T-helper 1 cell (primary cell): ENCODE results near the gene USHBP1.
"Not testable (repeated sequence)": the region's sequence is repeated elsewhere in the genome, so short reads cannot be mapped to it uniquely, and the experiment has no call there.

Source experiments
- DNase-seq, 5 donors: peaks; one replicate each; pipeline ENCODE4 v3.0.0-alpha.2; 2012 to 2020
- total RNA-seq, 4 donors: gene quantifications; one replicate each; lab custom pipeline; 2026; lab: John Stamatoyannopoulos, UW

The USHBP1 gene
- total RNA-seq = 0 to 1.1 (median 0.19) reads per million in 4 donors

- DNase-seq = no peak
Measured at GRCh38 chr19:17264641-17264979, at the start of gene USHBP1. USHBP1 (minus strand) TSS chr19:17264745; CDS start chr19:17264299, 446 bp downstream.

- no peak for DNase-seq
Measured at GRCh38 chr19:17314007-17314593, 49.6 kb upstream of the USHBP1 start.

GRCh38 chr19:17312189-17313113 lies 47.9 kb upstream of the USHBP1 start:
- DNase-seq = no peak

GRCh38 chr19:17311455-17312188 lies 47.1 kb upstream of the USHBP1 start:
- DNase-seq = no peak

DNA sequence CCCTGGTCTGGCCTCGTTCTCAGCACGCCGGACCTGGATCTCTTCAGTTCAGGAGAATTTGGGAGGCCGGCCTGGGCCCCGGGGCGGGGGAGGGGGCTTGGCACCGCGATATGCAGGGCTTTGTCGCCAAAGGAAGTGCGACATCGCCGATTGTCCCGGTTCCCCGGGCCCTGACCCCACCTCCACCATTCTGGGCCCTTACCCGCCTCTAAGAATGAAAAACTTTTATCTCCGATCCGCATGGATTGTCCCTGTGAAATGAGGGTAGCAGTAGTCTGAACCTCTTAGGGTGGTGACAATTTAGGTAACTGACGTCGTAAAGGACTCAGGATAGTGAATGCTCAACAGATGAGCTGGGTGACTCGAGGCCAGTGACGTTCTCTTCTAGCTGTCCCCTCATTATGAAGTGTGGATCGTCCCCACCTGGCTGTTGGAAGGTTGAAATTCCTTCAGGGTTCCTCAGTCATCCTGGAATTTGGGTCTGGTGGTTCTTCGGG lies 45.5 kb upstream of the USHBP1 start:
- peak in 1 of 5 donors; percentile 31 for DNase-seq

DNA sequence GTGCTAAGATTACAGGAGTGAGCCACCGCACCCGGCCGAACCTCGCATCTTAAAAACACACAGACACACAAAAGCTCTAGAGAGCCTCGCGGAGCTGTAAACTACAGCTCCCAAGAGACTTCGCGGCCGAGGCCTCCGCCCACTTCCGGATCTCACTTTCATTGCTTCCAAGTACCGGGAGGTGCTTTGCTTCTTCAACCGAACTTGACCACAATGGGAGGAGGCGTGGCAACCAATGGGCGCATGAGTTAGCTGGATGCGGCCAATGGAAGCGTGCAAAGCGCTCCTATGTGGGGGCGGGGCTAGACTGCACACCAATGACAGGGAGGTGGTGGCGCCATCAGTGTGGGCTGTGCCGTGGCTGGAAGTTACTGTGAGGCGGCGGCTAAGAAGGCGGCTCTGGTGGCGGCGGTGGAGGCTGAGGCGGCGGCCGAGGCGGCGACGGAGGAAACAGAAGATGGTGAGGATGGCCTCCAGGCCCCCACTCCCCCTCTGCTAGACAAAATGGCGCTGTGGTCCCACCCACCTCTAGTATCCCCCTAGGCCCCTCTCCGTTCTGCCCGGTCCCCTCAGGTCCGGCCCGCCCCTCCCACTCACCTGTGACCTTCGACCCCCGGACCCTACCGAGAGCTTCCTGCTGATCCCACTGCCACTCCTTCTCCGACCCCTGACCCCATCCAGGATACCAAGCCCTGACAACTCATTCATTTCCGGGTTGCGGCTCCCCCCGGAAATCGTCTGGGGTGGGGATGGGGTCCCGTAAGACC lies 44.8 kb upstream of the USHBP1 start, which contains the start of gene DDA1:
TSS of gene DDA1 (plus strand) at position 366 of the 767 bp plus-strand sequence. CDS start at position 458, 92 bp downstream.
- peak; percentile 97 to 100 (median 99) for DNase-seq

DNA sequence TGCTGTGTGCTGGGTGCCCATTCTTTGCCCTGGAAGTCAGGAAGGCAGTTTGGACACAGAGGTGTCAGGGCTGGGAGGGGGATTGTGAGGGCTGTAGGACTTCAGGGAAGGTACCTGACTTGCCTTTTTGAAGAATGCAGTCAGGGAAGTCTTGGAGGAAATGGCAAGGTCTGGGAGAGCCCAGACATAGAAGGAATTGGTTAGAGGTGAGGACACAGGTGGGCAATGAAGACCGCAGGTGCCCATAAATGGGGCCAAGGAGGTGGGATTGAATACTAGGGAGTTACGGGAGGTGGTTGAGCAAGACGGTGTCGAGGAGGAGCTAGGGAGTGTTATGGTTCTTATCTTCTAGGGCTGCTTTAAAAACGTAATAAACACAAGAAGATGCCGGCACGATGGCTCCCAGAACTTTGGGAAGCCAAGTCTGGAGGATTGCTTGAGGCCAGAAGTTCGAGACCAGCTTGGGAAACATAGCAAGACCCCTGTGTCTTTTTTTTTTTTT lies 43.4 kb upstream of the USHBP1 start:
- DNase-seq = no peak

DNA sequence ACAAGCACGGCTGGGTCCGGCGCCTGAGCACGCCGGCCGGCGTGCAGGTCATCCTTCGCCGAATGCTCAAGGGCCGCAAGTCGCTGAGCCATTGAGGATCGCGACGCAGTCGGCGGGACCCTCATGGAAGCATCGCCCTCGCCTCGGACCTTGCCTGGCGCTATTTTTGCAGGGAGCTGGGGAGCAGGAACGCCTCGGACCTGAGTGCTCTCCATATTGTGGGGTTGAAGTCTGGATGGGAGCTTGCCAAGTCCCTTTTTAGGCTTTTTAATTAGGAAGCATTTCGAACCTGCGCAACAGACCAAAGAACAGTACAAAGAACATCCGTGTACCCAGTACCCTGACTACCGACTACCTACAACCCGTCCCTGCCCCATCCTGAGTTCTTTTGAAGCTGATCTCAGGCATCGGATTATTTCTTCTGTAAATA lies 41.8 kb upstream of the USHBP1 start:
- no peak for DNase-seq

DNA sequence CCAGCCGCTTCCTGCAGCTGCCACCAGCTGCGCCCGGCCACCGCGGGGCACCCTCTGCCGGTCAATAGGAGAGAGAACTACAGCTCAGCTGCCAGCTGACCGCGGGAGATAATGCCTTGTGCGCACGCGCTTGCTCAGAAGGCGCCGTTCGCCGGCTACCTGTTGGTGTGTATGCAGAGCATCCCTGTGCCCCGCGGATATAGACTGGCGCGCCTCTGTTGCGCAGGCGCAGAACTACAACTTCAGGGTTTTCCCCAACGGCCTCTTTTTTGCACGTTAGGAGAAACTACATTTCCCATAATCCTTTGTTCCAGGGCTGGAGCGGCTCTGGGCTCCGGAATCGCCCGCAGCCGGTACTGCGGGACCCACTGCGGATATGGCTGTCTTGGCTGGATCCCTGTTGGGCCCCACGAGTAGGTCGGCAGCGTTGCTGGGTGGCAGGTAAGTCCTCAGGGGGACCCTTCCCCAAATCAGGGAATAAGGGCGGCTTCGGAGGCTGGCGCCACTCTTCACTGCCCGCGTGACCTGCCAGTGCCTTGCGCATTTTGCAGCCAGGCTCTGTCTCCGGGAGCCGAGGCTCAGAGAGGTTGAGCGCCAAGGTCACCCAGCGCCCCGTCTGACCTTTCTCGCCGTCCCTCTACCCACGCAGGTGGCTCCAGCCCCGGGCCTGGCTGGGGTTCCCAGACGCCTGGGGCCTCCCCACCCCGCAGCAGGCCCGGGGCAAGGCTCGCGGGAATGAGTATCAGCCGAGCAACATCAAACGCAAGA lies 41.2 kb upstream of the USHBP1 start, which contains the start of gene MRPL34:
TSS of gene MRPL34 (plus strand) at position 356 of the 768 bp plus-strand sequence. CDS start at position 377, 21 bp downstream.
- DNase-seq = peak; percentile 91 to 100 (median 92)

DNA sequence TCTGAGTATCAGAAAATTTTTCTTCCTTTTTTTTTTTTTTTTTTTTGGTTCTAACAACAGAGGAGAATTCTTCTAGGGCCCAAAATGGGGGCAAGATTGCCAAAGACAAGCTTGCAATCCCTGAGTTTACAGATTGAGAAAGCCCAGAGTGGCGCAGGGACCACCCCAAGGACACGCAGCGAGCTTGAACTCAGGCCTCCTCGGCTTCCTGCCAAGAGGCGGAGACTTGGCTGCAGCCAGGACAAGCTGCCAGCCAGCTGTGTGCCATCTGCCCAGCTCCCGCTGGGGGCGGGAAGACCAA lies 40.6 kb upstream of the USHBP1 start:
- no peak for DNase-seq

DNA sequence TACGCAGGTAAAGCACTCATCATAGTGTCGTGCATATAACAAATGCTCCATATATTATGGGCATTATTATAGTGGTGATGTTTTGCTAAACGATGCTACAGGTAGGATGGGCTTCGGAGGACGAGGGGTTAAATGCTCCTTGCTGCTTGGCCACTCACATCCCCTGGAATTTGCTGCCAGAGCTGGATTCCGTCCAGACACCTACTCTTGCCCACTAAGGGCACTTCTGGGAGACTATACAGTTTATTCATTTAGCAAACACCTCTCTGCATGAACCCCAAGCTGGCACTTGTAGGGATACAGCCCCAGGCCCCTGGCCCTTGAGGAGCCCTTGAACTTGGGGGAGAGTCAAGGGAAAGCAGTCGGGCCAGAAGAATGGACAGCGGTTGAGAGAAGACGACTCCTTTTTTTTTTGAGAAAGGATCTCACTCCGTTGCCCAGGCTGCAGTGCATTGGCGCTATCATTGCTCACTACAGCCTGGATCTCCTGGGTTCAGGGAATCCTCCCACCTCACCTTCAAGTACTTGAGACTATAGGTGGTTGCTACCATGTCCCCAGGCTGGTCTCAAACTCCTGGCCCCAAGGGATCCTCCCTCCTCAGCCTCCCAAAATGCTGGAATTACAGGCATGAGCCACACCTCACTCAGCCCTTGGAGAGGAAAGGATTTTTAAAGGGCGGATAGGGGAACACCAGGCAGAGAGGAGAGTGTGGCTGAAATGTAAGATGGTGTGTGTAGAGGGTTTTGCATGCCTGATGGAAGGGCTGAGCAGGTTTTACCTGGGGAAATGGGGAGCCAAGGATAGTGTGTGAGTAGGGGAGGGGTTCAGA lies 40.1 kb upstream of the USHBP1 start:
- DNase-seq = no peak

GRCh38 chr19:17303940-17304267 lies 39.4 kb upstream of the USHBP1 start:
- DNase-seq = no peak

DNA sequence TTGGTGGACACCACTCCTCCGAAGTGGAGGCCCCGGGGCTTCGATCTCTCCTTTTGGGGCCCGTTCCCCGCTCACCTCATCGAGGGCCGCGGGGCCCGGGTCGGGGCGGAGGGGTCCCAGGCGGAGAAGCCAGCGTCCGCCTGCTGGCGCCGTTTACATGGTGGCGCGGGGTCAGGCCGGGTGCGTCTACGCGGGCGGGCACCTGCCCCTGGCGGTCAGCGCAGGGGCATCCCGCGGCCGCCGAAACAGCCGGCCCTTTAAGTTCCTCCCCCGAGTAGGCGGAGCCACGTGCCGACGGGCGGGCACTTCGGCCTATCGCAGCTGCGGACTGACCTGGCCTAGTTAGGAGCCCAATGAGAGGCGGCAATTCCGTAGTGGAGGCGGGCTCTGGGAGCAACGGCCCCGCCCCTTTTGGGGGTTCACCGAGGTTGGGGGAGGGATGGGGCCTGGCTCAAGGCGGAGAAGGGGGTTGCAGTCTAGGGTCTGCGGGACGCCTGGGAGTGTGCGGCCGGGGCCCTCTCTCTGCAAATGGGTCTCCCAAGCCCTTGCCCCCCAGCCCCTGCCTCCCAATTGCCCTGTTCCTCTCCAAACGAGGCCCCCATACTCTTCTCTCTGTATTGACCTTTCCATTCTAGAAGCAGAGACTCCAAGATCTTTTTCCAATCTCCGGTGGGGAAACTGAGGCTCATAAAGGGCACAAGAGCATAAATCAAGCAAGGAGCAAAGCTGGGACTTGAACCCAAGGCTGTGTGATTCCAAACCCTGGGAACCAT lies 38.8 kb upstream of the USHBP1 start, which contains the start of gene ABHD8:
TSS of gene ABHD8 (minus strand) at position 259 of the 773 bp plus-strand sequence. CDS start 1,809 bp downstream, outside the sequence.
- peak; percentile 83 to 95 (median 91) for DNase-seq

GRCh38 chr19:17302391-17303166 lies 38.0 kb upstream of the USHBP1 start:
- no peak for DNase-seq

DNA sequence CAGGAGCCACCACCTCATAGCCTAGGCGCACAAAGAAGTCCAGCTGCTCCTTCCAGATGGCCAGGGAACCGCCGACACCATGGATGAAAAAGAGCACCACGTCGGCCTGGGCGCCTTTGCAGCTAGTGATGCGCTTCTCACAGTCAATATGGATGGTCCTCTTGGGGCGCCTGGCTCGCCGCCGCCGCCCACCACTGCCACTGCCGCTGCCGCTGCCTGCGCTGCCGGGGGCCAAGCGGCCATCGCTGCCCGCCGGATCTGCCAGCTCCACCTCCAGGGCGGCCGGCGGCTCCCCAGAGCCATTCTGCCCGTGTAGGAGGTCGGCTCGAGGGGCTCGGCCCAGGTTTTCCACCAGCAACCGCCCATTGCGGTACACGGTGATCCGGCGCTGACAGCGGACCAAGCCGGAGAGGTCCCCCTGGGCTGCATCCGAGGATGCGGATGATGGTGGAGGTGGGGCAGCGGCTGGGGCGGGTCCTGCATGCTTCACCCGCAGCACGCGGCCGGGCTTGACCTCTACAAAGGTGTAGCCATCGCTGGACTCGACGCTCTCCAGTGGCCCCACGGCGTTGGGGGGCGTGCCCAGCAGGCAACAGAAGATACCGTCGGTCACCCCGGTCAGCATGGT lies 36.6 kb upstream of the USHBP1 start:
- DNase-seq = no peak

- no peak for DNase-seq
Measured at GRCh38 chr19:17296976-17297375, 32.4 kb upstream of the USHBP1 start.

- no peak for DNase-seq
Measured at GRCh38 chr19:17296273-17296672, 31.7 kb upstream of the USHBP1 start.

DNA sequence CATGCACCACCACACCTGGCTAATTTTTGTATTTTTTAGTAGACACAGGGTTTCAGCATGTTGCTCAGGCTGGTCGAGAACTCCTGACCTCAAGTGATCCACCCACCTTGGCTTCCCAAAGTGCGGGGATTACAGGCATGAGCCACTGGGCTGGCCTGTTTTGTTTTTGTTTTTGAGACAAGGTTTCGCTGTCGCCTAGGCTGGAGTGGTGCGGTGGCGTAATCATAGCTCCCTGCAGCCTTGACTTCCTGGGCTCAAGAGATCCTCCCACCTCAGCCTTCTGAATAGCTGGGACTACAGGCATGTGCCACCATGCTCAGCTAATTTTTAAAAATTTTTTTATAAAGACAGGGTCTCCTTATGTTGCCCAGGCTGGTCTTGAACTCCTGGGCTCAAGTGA lies 31.0 kb upstream of the USHBP1 start:
- not testable (repeated sequence) for DNase-seq
